GM12891 (cell line): Measurements from ENCODE around the gene ZNF764.
"Not testable (repeated sequence)": the region's sequence is repeated elsewhere in the genome, so short reads cannot be mapped to it uniquely, and the experiment has no call there.

Experiments
- PAX5 ChIP-seq: IDR thresholded peaks from 2 replicates; pipeline ENCODE4 v1.6.1; 2011; ENCODE audit warnings: low read length, moderate library complexity, mild to moderate bottlenecking; ENCODE audit not compliant: insufficient read depth, severe bottlenecking
- POLR2A ChIP-seq: IDR thresholded peaks from 2 replicates; pipeline ENCODE4 v1.6.1; 2011; ENCODE audit warnings: low read depth, low read length, control low read depth
- POLR2AphosphoS5 ChIP-seq: IDR thresholded peaks from 2 replicates; pipeline ENCODE4 v1.6.1; 2011; ENCODE audit warnings: low read depth, low read length, control low read depth
- POU2F2 ChIP-seq: IDR thresholded peaks from 2 replicates; pipeline ENCODE4 v1.6.1; 2011; ENCODE audit warnings: low read depth, mild to moderate bottlenecking, control low read depth, low read length, moderate library complexity
- SPI1 ChIP-seq: IDR thresholded peaks from 2 replicates; pipeline ENCODE4 v1.6.1; 2011; ENCODE audit warnings: low read depth, low read length, control low read depth
- TAF1 ChIP-seq: IDR thresholded peaks from 2 replicates; pipeline ENCODE4 v1.6.1; 2011; ENCODE audit warnings: low read depth, low read length, control low read depth

DNA sequence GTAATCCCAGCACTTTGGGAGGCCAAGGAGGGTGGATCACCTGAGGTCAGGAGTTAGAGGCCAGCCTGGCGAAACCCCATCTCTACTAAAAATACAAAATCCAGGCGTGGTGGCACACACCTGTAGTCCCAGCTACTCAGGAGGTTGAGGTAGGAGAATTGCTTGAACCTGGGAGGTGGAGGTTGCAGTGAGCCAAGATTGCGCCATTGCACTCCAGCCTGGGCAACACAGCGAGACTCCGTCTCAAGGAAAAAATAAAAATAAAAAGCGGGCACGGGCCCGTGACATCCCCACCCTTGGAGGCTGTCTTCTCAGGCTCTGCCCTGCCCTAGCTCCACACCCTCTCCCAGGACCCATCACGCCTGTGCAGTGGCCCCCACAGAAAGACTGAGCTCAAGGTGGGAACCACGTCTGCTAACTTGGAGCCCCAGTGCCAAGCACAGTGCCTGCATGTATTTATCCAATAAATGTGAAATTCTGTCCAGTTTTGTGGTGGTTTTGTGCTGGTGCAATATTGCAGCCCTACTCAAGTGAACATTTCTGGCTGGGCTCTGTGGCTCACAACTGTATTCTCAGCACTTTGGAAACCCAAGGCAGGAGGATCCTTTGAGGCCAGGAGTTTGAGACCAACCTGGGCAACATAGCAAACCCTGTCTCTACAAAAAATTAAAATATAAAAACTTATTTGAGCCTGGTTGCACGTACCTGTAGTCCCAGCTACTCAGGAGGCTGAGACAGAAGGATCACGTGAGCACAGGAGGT is 35.3 kb downstream of the ZNF764 start:
- TF ChIP-seq POLR2AphosphoS5, POLR2A, TAF1, POU2F2, SPI1, PAX5: not testable (repeated sequence)
